CD4-positive, alpha-beta memory T cell (primary cell): ENCODE data around the gene RGS3. TPM values are rescaled to one million over a fixed set of nuclear protein-coding genes. Genes with fewer than 3 reads are reported as not detected.

Experiments used
- CTCF ChIA-PET: fragments of 350-600 bp; sonication (Branson Sonifier 250); formaldehyde crosslinking; loops from one replicate; lab custom pipeline; 2021; ENCODE audit warnings: inconsistent platforms; ENCODE audit not compliant: partially characterized antibody; lab: Charles Lee
- POLR2A ChIA-PET: fragments of 350-600 bp; sonication (Branson Sonifier 250); formaldehyde crosslinking; loops from one replicate; lab custom pipeline; 2021; ENCODE audit not compliant: partially characterized antibody; lab: Charles Lee
- DNase-seq, 5 donors: peaks; one replicate each; pipeline versions ENCODE4 v3.0.0 to v3.0.0-alpha.2; 2020 to 2022; ENCODE audit warnings: mixed read lengths in 1 of 5
- H3K27ac ChIP-seq: one replicate; pipeline ENCODE4 v1.7.0; 2013; ENCODE audit warnings: low read depth, low read length
- H3K27me3 ChIP-seq: 2 replicates; pipeline ENCODE4 v1.7.0; 2013; ENCODE audit warnings: mild to moderate bottlenecking, low read length, moderate library complexity; ENCODE audit not compliant: insufficient read depth
- H3K36me3 ChIP-seq: 2 replicates; pipeline ENCODE4 v1.7.0; 2013; ENCODE audit warnings: mild to moderate bottlenecking, low read length, moderate library complexity; ENCODE audit not compliant: insufficient read depth
- H3K4me1 ChIP-seq: 2 replicates; pipeline ENCODE4 v1.7.0; 2013; ENCODE audit warnings: mild to moderate bottlenecking, low read length, moderate library complexity; ENCODE audit not compliant: insufficient read depth
- H3K4me3 ChIP-seq, 2 donors: one replicate each; pipeline ENCODE4 v1.7.0; 2013; ENCODE audit warnings: low read length in 2 of 2, mild to moderate bottlenecking in 1 of 2
- H3K9me3 ChIP-seq, 2 donors: one replicate each; pipeline ENCODE4 v1.7.0; 2013; ENCODE audit warnings: low read length in 2 of 2, control low read depth in 1 of 2; ENCODE audit not compliant: control insufficient read depth in 1 of 2
- H3K27ac Mint-ChIP-seq, 7 donors: one replicate each; pipeline ENCODE4 v1.8.0; 2020 to 2021; ENCODE audit warnings: mixed read lengths in 7 of 7, mild to moderate bottlenecking in 6 of 7, inconsistent platforms in 3 of 7, moderate library complexity in 3 of 7
- H3K27me3 Mint-ChIP-seq, 2 donors: one replicate each; pipeline ENCODE4 v1.8.0; 2020 to 2021; ENCODE audit warnings: mixed read lengths in 2 of 2
- H3K36me3 Mint-ChIP-seq, 2 donors: one replicate each; pipeline ENCODE4 v1.8.0; 2020 to 2021; ENCODE audit warnings: mixed read lengths in 2 of 2, inconsistent platforms in 1 of 2, mild to moderate bottlenecking in 1 of 2
- H3K4me1 Mint-ChIP-seq, 4 donors: one replicate each; pipeline ENCODE4 v1.8.0; 2020 to 2021; ENCODE audit warnings: mixed read lengths in 4 of 4, mild to moderate bottlenecking in 1 of 4
- H3K4me3 Mint-ChIP-seq, 8 donors: one replicate each; pipeline ENCODE4 v1.8.0; 2020 to 2021; ENCODE audit warnings: mixed read lengths in 8 of 8, mild to moderate bottlenecking in 7 of 8, moderate library complexity in 6 of 8, inconsistent platforms in 3 of 8
- H3K9me3 Mint-ChIP-seq, 8 donors: one replicate each; pipeline ENCODE4 v1.8.0; 2020 to 2021; ENCODE audit warnings: mixed read lengths in 8 of 8, mild to moderate bottlenecking in 5 of 8, inconsistent platforms in 3 of 8, moderate library complexity in 1 of 8
- intact Hi-C: fragments of 100-400 bp; cut with micrococcal nuclease; formaldehyde crosslinking; loops from one replicate; pipeline ENCODE4 v1.15.1; 2023
- polyA plus RNA-seq, 2 donors: library from polyadenylated mRNA; unstranded; fragments of 300-500 nt; fragmentation: Illumina TruSeq; gene quantifications; one replicate each; pipeline ENCODE4 v1.2.3, GENCODE V29; 2021
- total RNA-seq, 2 experiments: library from RNA; stranded (reverse); gene quantifications; one replicate each; pipeline ENCODE4 v1.2.3, GENCODE V29; 2021

Gene RGS3
- total and polyA plus RNA-seq, 4 experiments from 2014 or later, result 3.4 to 23.2 (median 18.0) TPM

- Mint-ChIP-seq H3K4me1 (peaks cover 3 to 14% (median 12%) of the 10 kb centered on the region in 4 donors), H3K9me3 (no peaks in the 10 kb centered on the region), H3K27ac (peak overlapping the region in 5 of 7 donors; percentile 4 to 79 (median 10)), H3K36me3 (peaks cover 55 to 64% of the 10 kb centered on the region in 2 donors), H3K4me3 (no peak overlapping the region), H3K27me3 (no peaks in the 10 kb centered on the region)
- DNase-seq, result no peak
- CTCF ChIA-PET, result interaction anchor here (0.7 to 2.2 kb wide), 3 partner anchors 15 to 1433 kb away, joined by 4 to 5 read pairs (median 5); no protein-coding TSS in a partner anchor
- Histone ChIP-seq H3K4me1 (no peaks in the 10 kb centered on the region), H3K4me3 (no peak overlapping the region), H3K27me3 (no peaks in the 10 kb centered on the region), H3K27ac (no peak overlapping the region), H3K9me3 (no peaks in the 10 kb centered on the region), H3K36me3 (peaks cover 46% of the 10 kb centered on the region)
- POLR2A ChIA-PET, result interaction anchor here (1.3 to 1.6 kb wide), 2 partner anchors 10 to 15 kb away, joined by 4 to 5 read pairs; no protein-coding TSS in a partner anchor
- intact Hi-C loops, result no loop called here
Observed at GRCh38 chr9:113531919-113532808, 68.6 kb downstream of the RGS3 start.

GRCh38 chr9:113532809-113533190 is 69.3 kb downstream of the RGS3 start:
- intact Hi-C loops, result no loop called here
- CTCF ChIA-PET, result interaction anchor here (0.7 kb wide), 1 partner anchor 1434 kb away, joined by 4 read pairs; no protein-coding TSS in a partner anchor
- H3K9me3 ChIP-seq, result no peaks in the 10 kb centered on the region
- H3K4me1 ChIP-seq, result no peaks in the 10 kb centered on the region
- H3K9me3 Mint-ChIP-seq, result no peaks in the 10 kb centered on the region
- H3K4me3 ChIP-seq, result no peak overlapping the region
- no peak for DNase-seq
- H3K27ac ChIP-seq, result no peak overlapping the region
- H3K4me1 Mint-ChIP-seq, result peaks cover 0 to 13% (median 10%) of the 10 kb centered on the region in 4 donors
- no peak overlapping the region for H3K4me3 Mint-ChIP-seq
- no peaks in the 10 kb centered on the region for H3K27me3 ChIP-seq
- H3K36me3 ChIP-seq, result peaks cover 50% of the 10 kb centered on the region
- POLR2A ChIA-PET, result interaction anchor here (1.3 kb wide), 1 partner anchor 11 kb away, joined by 4 read pairs; no protein-coding TSS in a partner anchor
- peaks cover 53 to 65% of the 10 kb centered on the region in 2 donors for H3K36me3 Mint-ChIP-seq
- peak overlapping the region in 1 of 7 donors; percentile 55 for H3K27ac Mint-ChIP-seq
- H3K27me3 Mint-ChIP-seq, result no peaks in the 10 kb centered on the region

- H3K27me3 Mint-ChIP-seq, result no peaks in the 10 kb centered on the region
- H3K27ac Mint-ChIP-seq, result peak overlapping the region in 3 of 7 donors; percentile 48 to 60 (median 50)
- H3K36me3 ChIP-seq, result peaks cover 58% of the 10 kb centered on the region
- no peak overlapping the region for H3K4me3 Mint-ChIP-seq
- H3K9me3 Mint-ChIP-seq, result no peaks in the 10 kb centered on the region
- H3K9me3 ChIP-seq, result no peaks in the 10 kb centered on the region
- peaks cover 0 to 12% (median 11%) of the 10 kb centered on the region in 4 donors for H3K4me1 Mint-ChIP-seq
- H3K4me1 ChIP-seq, result no peaks in the 10 kb centered on the region
- H3K36me3 Mint-ChIP-seq, result peaks cover 53 to 63% of the 10 kb centered on the region in 2 donors
- DNase-seq, result no peak
- no peak overlapping the region for H3K4me3 ChIP-seq
- intact Hi-C loops, result no loop called here
- CTCF ChIA-PET, result interaction anchor here (1.0 kb wide), 1 partner anchor 88 kb away, joined by 3 read pairs; no protein-coding TSS in a partner anchor
- no peaks in the 10 kb centered on the region for H3K27me3 ChIP-seq
- POLR2A ChIA-PET, result interaction anchor here (1.0 to 1.3 kb wide), 2 partner anchors 11 to 16 kb away, joined by 3 to 4 read pairs; no protein-coding TSS in a partner anchor
- no peak overlapping the region for H3K27ac ChIP-seq
Observed at GRCh38 chr9:113533335-113534225, 70.1 kb downstream of the RGS3 start.

- Histone ChIP-seq H3K9me3 (no peaks in the 10 kb centered on the region), H3K4me3 (no peak overlapping the region), H3K27ac (no peak overlapping the region), H3K4me1 (no peaks in the 10 kb centered on the region), H3K36me3 (peaks cover 50% of the 10 kb centered on the region), H3K27me3 (no peaks in the 10 kb centered on the region)
- CTCF ChIA-PET, result interaction anchor here (0.8 to 1.3 kb wide), 3 partner anchors 61 to 119 kb away, joined by 3 to 4 read pairs (median 3); no protein-coding TSS in a partner anchor
- intact Hi-C loops, result no loop called here
- Mint-ChIP-seq H3K36me3 (peaks cover 42 to 61% of the 10 kb centered on the region in 2 donors), H3K27ac (peak overlapping the region in 3 of 7 donors; percentile 52 to 68 (median 62)), H3K9me3 (no peaks in the 10 kb centered on the region), H3K4me1 (peaks cover 2 to 15% (median 11%) of the 10 kb centered on the region in 4 donors), H3K4me3 (no peak overlapping the region), H3K27me3 (no peaks in the 10 kb centered on the region)
- POLR2A ChIA-PET, result interaction anchor here (1.2 kb wide), 1 partner anchor 11 kb away, joined by 3 read pairs; no protein-coding TSS in a partner anchor
- DNase-seq, result no peak
Observed at GRCh38 chr9:113535756-113536155, 72.2 kb downstream of the RGS3 start.

- Mint-ChIP-seq H3K9me3 (no peaks in the 10 kb centered on the region), H3K27me3 (no peaks in the 10 kb centered on the region), H3K4me1 (peaks cover 2 to 15% (median 11%) of the 10 kb centered on the region in 4 donors), H3K36me3 (peaks cover 44 to 61% of the 10 kb centered on the region in 2 donors), H3K27ac (peak overlapping the region in 3 of 7 donors; percentile 36 to 68 (median 62)), H3K4me3 (no peak overlapping the region)
- CTCF ChIA-PET, result interaction anchor here (0.8 to 1.1 kb wide), 2 partner anchors 61 to 119 kb away, joined by 3 read pairs; no protein-coding TSS in a partner anchor
- Histone ChIP-seq H3K9me3 (no peaks in the 10 kb centered on the region), H3K4me1 (no peaks in the 10 kb centered on the region), H3K36me3 (peaks cover 47% of the 10 kb centered on the region), H3K4me3 (no peak overlapping the region), H3K27me3 (no peaks in the 10 kb centered on the region), H3K27ac (no peak overlapping the region)
- intact Hi-C loops, result no loop called here
- DNase-seq, result no peak
- POLR2A ChIA-PET, result interaction anchor here (1.2 kb wide), 1 partner anchor 12 kb away, joined by 3 read pairs; no protein-coding TSS in a partner anchor
Observed at GRCh38 chr9:113536166-113536482, 72.6 kb downstream of the RGS3 start.

- Histone ChIP-seq H3K27ac (no peak overlapping the region), H3K4me3 (no peak overlapping the region), H3K9me3 (no peaks in the 10 kb centered on the region), H3K36me3 (peaks cover 50% of the 10 kb centered on the region), H3K4me1 (no peaks in the 10 kb centered on the region), H3K27me3 (no peaks in the 10 kb centered on the region)
- intact Hi-C loops, result no loop called here
- POLR2A ChIA-PET, result interaction anchor here (1.2 to 1.8 kb wide), 2 partner anchors 12 to 45 kb away, joined by 3 to 4 read pairs; no protein-coding TSS in a partner anchor
- peaks cover 2 to 15% (median 10%) of the 10 kb centered on the region in 4 donors for H3K4me1 Mint-ChIP-seq
- no peaks in the 10 kb centered on the region for H3K9me3 Mint-ChIP-seq
- no peak overlapping the region for H3K4me3 Mint-ChIP-seq
- H3K36me3 Mint-ChIP-seq, result peaks cover 42 to 61% of the 10 kb centered on the region in 2 donors
- DNase-seq, result no peak
- peak overlapping the region in 2 of 7 donors; percentile 64 to 68 for H3K27ac Mint-ChIP-seq
- CTCF ChIA-PET, result no interaction called here
- H3K27me3 Mint-ChIP-seq, result no peaks in the 10 kb centered on the region
Observed at GRCh38 chr9:113536483-113537228, 73.1 kb downstream of the RGS3 start.
